Hepatocyte (in vitro differentiated cells): ENCODE results near the gene GARIN3.

Experiments used
- EZH2 ChIP-seq: fragments of 200-600 bp; sonication (generic); IDR thresholded peaks from 2 replicates; pipeline ENCODE4 v1.6.1; 2016; ENCODE audit warnings: antibody characterized with exemption, mild to moderate bottlenecking, borderline replicate concordance
- EZH2phosphoT487 ChIP-seq: fragments of 200-600 bp; sonication (generic); IDR thresholded peaks from one replicate; pipeline ENCODE4 v1.6.1; 2018; ENCODE audit warnings: antibody characterized with exemption, mild to moderate bottlenecking, low read depth, moderate library complexity; ENCODE audit not compliant: unreplicated experiment, severe bottlenecking
- TF ChIP-seq, protein P1 (sequence below): fragments of 200-600 bp; sonication (generic); IDR thresholded peaks from 2 replicates; pipeline ENCODE4 v1.5.1; 2016; ENCODE audit warnings: antibody characterized with exemption, mild to moderate bottlenecking; ENCODE audit not compliant: poor library complexity

DNA sequence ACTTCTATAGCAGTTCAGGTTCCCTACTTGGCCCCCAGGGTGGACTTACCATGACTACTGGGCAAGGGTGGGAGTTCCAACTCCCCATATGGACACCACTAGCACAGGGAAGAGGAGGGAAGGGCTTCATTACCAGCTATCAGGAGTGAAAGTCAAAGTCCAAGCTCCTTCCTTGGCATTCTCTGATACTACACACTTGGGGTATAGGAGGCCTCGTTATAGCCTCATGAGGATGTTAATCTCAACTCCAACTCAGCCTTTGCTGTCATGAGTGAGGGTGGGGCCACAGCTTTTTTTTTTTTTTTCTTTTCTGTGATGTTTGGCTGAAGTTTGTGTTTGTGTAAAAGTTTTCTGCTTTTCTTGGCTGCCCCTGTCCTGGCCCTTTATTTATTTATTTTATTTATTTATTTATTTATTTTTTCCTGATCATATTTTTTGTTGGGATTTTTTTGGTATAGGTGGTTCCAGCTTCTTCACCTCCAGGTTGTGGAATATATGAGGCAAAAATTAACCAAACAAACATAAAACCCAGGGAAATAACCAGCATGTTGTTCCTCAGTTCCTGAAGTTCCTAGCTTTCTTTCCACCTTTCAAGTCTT is 8.7 kb downstream of the GARIN3 start:
- TF ChIP-seq, protein P1, sequence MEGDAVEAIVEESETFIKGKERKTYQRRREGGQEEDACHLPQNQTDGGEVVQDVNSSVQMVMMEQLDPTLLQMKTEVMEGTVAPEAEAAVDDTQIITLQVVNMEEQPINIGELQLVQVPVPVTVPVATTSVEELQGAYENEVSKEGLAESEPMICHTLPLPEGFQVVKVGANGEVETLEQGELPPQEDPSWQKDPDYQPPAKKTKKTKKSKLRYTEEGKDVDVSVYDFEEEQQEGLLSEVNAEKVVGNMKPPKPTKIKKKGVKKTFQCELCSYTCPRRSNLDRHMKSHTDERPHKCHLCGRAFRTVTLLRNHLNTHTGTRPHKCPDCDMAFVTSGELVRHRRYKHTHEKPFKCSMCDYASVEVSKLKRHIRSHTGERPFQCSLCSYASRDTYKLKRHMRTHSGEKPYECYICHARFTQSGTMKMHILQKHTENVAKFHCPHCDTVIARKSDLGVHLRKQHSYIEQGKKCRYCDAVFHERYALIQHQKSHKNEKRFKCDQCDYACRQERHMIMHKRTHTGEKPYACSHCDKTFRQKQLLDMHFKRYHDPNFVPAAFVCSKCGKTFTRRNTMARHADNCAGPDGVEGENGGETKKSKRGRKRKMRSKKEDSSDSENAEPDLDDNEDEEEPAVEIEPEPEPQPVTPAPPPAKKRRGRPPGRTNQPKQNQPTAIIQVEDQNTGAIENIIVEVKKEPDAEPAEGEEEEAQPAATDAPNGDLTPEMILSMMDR, result no peak
- no peak for TF ChIP-seq EZH2
- no peak for TF ChIP-seq EZH2phosphoT487
